ENCODE results near the gene FHIT.

DNA sequence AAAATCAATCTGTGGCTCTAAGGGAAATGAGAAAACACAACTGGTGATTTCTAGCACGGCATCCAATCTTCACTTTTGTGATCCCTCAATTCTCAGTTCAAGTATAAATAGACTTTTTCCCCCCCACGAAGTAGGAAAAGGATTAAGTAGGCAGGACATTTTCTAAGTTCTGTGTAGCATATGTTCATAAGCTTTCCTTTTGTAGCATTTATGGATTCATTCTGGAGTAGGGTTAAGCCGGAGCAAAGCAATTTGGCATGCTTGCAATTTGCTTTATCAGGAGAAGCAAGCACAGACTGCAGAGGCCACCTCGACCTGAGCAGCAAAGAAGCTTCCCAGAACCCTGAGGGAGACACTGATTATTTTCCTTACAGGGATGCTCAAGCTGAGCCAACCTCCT is 66.3 kb downstream of the FHIT start:
- TF ChIP-seq, protein P1, sequence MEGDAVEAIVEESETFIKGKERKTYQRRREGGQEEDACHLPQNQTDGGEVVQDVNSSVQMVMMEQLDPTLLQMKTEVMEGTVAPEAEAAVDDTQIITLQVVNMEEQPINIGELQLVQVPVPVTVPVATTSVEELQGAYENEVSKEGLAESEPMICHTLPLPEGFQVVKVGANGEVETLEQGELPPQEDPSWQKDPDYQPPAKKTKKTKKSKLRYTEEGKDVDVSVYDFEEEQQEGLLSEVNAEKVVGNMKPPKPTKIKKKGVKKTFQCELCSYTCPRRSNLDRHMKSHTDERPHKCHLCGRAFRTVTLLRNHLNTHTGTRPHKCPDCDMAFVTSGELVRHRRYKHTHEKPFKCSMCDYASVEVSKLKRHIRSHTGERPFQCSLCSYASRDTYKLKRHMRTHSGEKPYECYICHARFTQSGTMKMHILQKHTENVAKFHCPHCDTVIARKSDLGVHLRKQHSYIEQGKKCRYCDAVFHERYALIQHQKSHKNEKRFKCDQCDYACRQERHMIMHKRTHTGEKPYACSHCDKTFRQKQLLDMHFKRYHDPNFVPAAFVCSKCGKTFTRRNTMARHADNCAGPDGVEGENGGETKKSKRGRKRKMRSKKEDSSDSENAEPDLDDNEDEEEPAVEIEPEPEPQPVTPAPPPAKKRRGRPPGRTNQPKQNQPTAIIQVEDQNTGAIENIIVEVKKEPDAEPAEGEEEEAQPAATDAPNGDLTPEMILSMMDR (conservative IDR thresholded peaks at IDR 0.05) = no peak
- no peak for TF ChIP-seq EZH2 (IDR thresholded peaks at IDR 0.05; ENCODE audit: low read depth)

All from PC-9 (cell line).